HEK293 (cell line): Measurements from ENCODE around the gene MAP7.
A peak's percentile ranks its signal among the peaks of the same experiment; 100 is the strongest.

Experiments
- CTCF ChIA-PET: fragments of 350-600 bp; formaldehyde crosslinking; extraction: SDS; loops from one replicate; lab custom pipeline; 2021; ENCODE audit warnings: antibody characterized with exemption; lab: Yijun Ruan, JAX
- POLR2A ChIA-PET: fragments of 300-600 bp; formaldehyde crosslinking; extraction: SDS; loops from one replicate; lab custom pipeline; 2020; ENCODE audit warnings: antibody characterized with exemption, inconsistent platforms; lab: Yijun Ruan, JAX
- H3K27ac ChIP-seq: fragments of 200-500 bp; sonication (Bioruptor generic); 2 replicates; pipeline ENCODE4 v1.5.1; 2014; ENCODE audit warnings: low read depth, low read length, control low read depth, inconsistent platforms; ENCODE audit errors: extremely low read depth
- H3K36me3 ChIP-seq, 2 experiments: fragments of 200-500 bp in 1 of 2; sonication (Bioruptor generic) in 1 of 2; 1 replicate in 1 of 2; 2 replicates in 1 of 2; pipeline ENCODE4 v1.5.1; 2014 to 2017; ENCODE audit warnings: inconsistent platforms in 2 of 2, low read length in 2 of 2; ENCODE audit not compliant: control insufficient read depth in 2 of 2, insufficient read depth in 1 of 2
- H3K4me1 ChIP-seq: fragments of 200-500 bp; sonication (Bioruptor generic); 2 replicates; pipeline ENCODE4 v1.5.1; 2014; ENCODE audit warnings: mild to moderate bottlenecking, low read length, inconsistent platforms; ENCODE audit not compliant: control insufficient read depth, insufficient read depth
- H3K4me3 ChIP-seq: 2 replicates; pipeline ENCODE4 v1.5.1; 2011; ENCODE audit warnings: low read depth, mild to moderate bottlenecking, control low read depth, low read length, moderate library complexity
- H3K9me3 ChIP-seq: fragments of 200-500 bp; sonication (Bioruptor generic); 2 replicates; pipeline ENCODE4 v1.5.1; 2014; ENCODE audit warnings: low read depth, low read length, inconsistent platforms; ENCODE audit not compliant: control insufficient read depth, insufficient read depth
- ELK4 ChIP-seq: IDR thresholded peaks from 2 replicates; pipeline ENCODE4 v1.6.1; 2011; ENCODE audit warnings: mild to moderate bottlenecking, low read depth, low read length, borderline replicate concordance
- MZF1 ChIP-seq: fragments of 450-650 bp; formaldehyde crosslinking; IDR thresholded peaks from 2 replicates; pipeline ENCODE4 v1.5.1; 2017; ENCODE audit warnings: missing biosample characterization, missing genetic modification characterization, borderline replicate concordance
- PRDM2 ChIP-seq: fragments of 450-650 bp; formaldehyde crosslinking; IDR thresholded peaks from 2 replicates; pipeline ENCODE4 v1.5.1; 2016; ENCODE audit warnings: missing biosample characterization, missing genetic modification characterization, borderline replicate concordance
- RBAK ChIP-seq: fragments of 450-650 bp; formaldehyde crosslinking; IDR thresholded peaks from 2 replicates; pipeline ENCODE4 v1.5.1; 2016; ENCODE audit warnings: missing biosample characterization, missing genetic modification characterization
- SETDB1 ChIP-seq: IDR thresholded peaks from one replicate; pipeline ENCODE4 v1.6.1; 2017; ENCODE audit warnings: mild to moderate bottlenecking, low read length, moderate library complexity, mixed read lengths; ENCODE audit not compliant: insufficient read length
- SP3 ChIP-seq: fragments of 450-650 bp; formaldehyde crosslinking; IDR thresholded peaks from 2 replicates; pipeline ENCODE4 v1.5.1; 2016; ENCODE audit warnings: missing biosample characterization, missing genetic modification characterization
- ZBTB7A ChIP-seq: fragments of 450-650 bp; formaldehyde crosslinking; IDR thresholded peaks from 2 replicates; pipeline ENCODE4 v1.5.1; 2016; ENCODE audit warnings: low read depth, missing biosample characterization, missing genetic modification characterization
- ZBTB8A ChIP-seq: fragments of 450-650 bp; formaldehyde crosslinking; IDR thresholded peaks from 2 replicates; pipeline ENCODE4 v1.5.1; 2016; ENCODE audit warnings: missing biosample characterization, missing genetic modification characterization
- ZFP69B ChIP-seq: fragments of 450-650 bp; formaldehyde crosslinking; IDR thresholded peaks from 2 replicates; pipeline ENCODE4 v1.5.1; 2016; ENCODE audit warnings: missing biosample characterization, missing genetic modification characterization
- ZNF10 ChIP-seq: fragments of 450-650 bp; formaldehyde crosslinking; IDR thresholded peaks from 2 replicates; pipeline ENCODE4 v1.5.1; 2017; ENCODE audit warnings: missing biosample characterization, missing genetic modification characterization
- ZNF132 ChIP-seq: fragments of 450-650 bp; formaldehyde crosslinking; IDR thresholded peaks from 2 replicates; pipeline ENCODE4 v1.5.1; 2017; ENCODE audit warnings: missing biosample characterization, missing genetic modification characterization, borderline replicate concordance
- ZNF280C ChIP-seq: fragments of 450-650 bp; formaldehyde crosslinking; IDR thresholded peaks from 2 replicates; pipeline ENCODE4 v1.5.1; 2016; ENCODE audit warnings: missing biosample characterization, missing genetic modification characterization
- ZNF341 ChIP-seq: fragments of 450-650 bp; formaldehyde crosslinking; IDR thresholded peaks from 2 replicates; pipeline ENCODE4; 2016; ENCODE audit warnings: low read depth, missing biosample characterization, missing genetic modification characterization
- ZNF391 ChIP-seq: fragments of 450-650 bp; formaldehyde crosslinking; IDR thresholded peaks from 2 replicates; pipeline ENCODE4 v1.5.1; 2016; ENCODE audit warnings: low read depth, missing biosample characterization, missing genetic modification characterization, borderline replicate concordance
- ZNF571 ChIP-seq: fragments of 450-650 bp; formaldehyde crosslinking; IDR thresholded peaks from 2 replicates; pipeline ENCODE4 v1.5.0; 2017; ENCODE audit warnings: missing biosample characterization, missing genetic modification characterization
- ZNF580 ChIP-seq: fragments of 450-650 bp; formaldehyde crosslinking; IDR thresholded peaks from 2 replicates; pipeline ENCODE4 v1.5.1; 2016; ENCODE audit warnings: missing biosample characterization, missing genetic modification characterization
- ZNF658 ChIP-seq: fragments of 450-650 bp; formaldehyde crosslinking; IDR thresholded peaks from 2 replicates; pipeline ENCODE4; 2016; ENCODE audit warnings: missing biosample characterization, missing genetic modification characterization
- ZNF776 ChIP-seq: fragments of 450-650 bp; formaldehyde crosslinking; IDR thresholded peaks from 2 replicates; pipeline ENCODE4 v1.5.0; 2017; ENCODE audit warnings: missing biosample characterization, missing genetic modification characterization, borderline replicate concordance
- ZSCAN18 ChIP-seq: fragments of 450-650 bp; formaldehyde crosslinking; IDR thresholded peaks from 2 replicates; pipeline ENCODE4 v1.5.1; 2016; ENCODE audit warnings: missing biosample characterization, missing genetic modification characterization
- TF ChIP-seq, protein P1 (sequence below): fragments of 450-650 bp; formaldehyde crosslinking; IDR thresholded peaks from 2 replicates; pipeline ENCODE4 v1.5.1; 2016; ENCODE audit warnings: missing biosample characterization, missing genetic modification characterization

Gene MAP7

DNA sequence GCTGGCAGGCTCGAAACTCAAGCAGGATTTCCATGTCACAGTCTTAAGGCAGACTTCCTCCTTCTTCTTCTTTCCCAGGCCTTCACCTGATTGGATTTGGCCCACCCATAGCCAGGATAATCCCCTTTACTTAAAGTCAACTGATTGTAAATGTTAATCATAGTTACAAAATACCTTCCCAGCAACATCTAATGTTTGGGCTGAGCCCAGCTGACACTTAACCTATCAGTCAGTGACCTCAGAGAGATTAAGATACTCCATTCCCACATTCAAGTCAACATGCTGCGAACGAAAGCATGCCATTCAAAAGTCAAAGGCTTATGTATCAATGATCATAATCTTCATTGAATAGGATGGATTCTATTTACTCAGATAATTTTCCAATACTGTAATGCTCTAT, 16.0 kb downstream of the MAP7 start:
- ChIA-PET CTCF (interaction anchor here (1.5 kb wide), 1 partner anchor 16 kb away, joined by 3 read pairs; the partner anchor contains the start of gene MAP7), POLR2A (no interaction called here)
- H3K9me3 ChIP-seq, result no peaks in the 10 kb centered on the region

DNA sequence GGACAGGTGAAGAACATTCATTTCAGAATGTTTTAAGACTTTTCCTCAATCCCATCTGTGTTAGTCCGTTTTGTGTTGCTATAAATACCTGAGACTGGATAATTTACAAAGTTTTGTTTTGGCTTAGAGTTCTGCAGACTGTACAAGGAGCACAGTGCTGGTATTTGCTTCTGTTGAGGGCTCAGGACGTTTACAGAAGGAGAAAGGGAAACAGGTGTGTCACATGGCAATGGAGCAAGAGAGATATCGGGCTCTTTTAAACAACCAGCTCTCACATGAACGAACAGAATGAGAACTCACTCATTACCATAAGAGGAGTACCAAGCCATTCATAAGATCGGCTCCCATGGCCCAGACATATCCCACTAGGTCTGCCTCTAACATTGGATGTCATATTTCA, 16.7 kb downstream of the MAP7 start:
- CTCF ChIA-PET, result no interaction called here
- no peak overlapping the region for H3K27ac ChIP-seq

More for the DNA sequence above, 16.0 kb downstream of the MAP7 start:
- H3K4me3 ChIP-seq, result no peak overlapping the region
- 0 out of 2 replicates have a peak, but pooled peaks have one; percentile 14 for TF ChIP-seq MZF1 (tag by site-specific recombination)
- peak; percentile 97 for TF ChIP-seq ZNF10 (tag by site-specific recombination)
- no peak for TF ChIP-seq ZNF658 (tag by site-specific recombination)
- TF ChIP-seq ZNF580, result no peak
- peaks cover 0 to 3% of the 10 kb centered on the region in 2 experiments; a peak in 1 of 3 replicates for H3K36me3 ChIP-seq
- H3K27ac ChIP-seq, result no peak overlapping the region
- H3K4me1 ChIP-seq, result no peaks in the 10 kb centered on the region

DNA sequence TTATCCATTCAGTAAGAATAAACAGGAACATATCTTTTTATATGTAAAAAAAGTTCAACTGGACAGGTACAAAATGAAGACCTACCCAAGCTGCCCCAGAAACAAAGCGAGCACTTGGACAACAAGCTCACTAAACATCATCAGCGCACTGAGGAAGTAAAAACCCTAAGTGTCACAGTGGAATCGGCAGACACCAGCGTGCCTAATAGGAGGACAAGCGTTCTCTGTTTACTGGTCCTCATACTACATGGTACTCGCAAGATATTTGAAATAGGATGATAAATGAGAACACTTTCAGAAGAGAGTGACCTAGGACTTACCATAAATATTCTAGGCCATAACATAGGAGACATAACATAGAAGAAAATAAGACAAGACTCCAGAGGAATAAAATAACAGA, 18.2 kb downstream of the MAP7 start:
- CTCF ChIA-PET, result interaction anchor here (0.6 to 2.4 kb wide), 8 partner anchors 13 to 267 kb away, joined by 3 to 7 read pairs (median 3); partner anchors contain the start of gene MAP3K5
- H3K4me1 ChIP-seq, result peaks cover 5% of the 10 kb centered on the region
- no peak overlapping the region for H3K27ac ChIP-seq
- H3K36me3 ChIP-seq, result no peaks in the 10 kb centered on the region
- no peaks in the 10 kb centered on the region for H3K9me3 ChIP-seq
- no peak overlapping the region for H3K4me3 ChIP-seq
- POLR2A ChIA-PET, result no interaction called here
- TF ChIP-seq PRDM2 (tag by site-specific recombination) (no peak), ZNF280C (no peak), ZNF341 (tag by site-specific recombination) (no peak), ZFP69B (tag by site-specific recombination) (no peak)

More for the DNA sequence above, 16.7 kb downstream of the MAP7 start:
- Histone ChIP-seq H3K36me3 (peaks cover 0 to 3% of the 10 kb centered on the region in 2 experiments; a peak in 1 of 3 replicates), H3K4me1 (no peaks in the 10 kb centered on the region), H3K9me3 (no peaks in the 10 kb centered on the region), H3K4me3 (no peak overlapping the region)
- POLR2A ChIA-PET, result no interaction called here
- TF ChIP-seq ZNF132 (no peak), ZBTB8A (tag by site-specific recombination) (no peak), ZSCAN18 (tag by site-specific recombination) (no peak), ZNF776 (tag by site-specific recombination) (no peak), SP3 (tag by site-specific recombination) (no peak), ZBTB7A (no peak), ZNF391 (tag by site-specific recombination) (no peak), RBAK (tag by site-specific recombination) (no peak), ZNF571 (tag by site-specific recombination) (no peak), SETDB1 (no peak), ELK4 (no peak)
- TF ChIP-seq, protein P1, sequence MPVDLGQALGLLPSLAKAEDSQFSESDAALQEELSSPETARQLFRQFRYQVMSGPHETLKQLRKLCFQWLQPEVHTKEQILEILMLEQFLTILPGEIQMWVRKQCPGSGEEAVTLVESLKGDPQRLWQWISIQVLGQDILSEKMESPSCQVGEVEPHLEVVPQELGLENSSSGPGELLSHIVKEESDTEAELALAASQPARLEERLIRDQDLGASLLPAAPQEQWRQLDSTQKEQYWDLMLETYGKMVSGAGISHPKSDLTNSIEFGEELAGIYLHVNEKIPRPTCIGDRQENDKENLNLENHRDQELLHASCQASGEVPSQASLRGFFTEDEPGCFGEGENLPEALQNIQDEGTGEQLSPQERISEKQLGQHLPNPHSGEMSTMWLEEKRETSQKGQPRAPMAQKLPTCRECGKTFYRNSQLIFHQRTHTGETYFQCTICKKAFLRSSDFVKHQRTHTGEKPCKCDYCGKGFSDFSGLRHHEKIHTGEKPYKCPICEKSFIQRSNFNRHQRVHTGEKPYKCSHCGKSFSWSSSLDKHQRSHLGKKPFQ, result no peak
